Activated CD8-positive, alpha-beta memory T cell treated with anti-CD3 and anti-CD28 coated beads for 48 hours (primary cell): ENCODE results near the gene PLCB1.

Experiments used
- DNase-seq, 3 experiments: peaks; one replicate each; pipeline ENCODE4 v3.0.0-alpha.2; 2020; ENCODE audit warnings: low read depth in 2 of 3, low spot score in 2 of 3

The PLCB1 gene

DNA sequence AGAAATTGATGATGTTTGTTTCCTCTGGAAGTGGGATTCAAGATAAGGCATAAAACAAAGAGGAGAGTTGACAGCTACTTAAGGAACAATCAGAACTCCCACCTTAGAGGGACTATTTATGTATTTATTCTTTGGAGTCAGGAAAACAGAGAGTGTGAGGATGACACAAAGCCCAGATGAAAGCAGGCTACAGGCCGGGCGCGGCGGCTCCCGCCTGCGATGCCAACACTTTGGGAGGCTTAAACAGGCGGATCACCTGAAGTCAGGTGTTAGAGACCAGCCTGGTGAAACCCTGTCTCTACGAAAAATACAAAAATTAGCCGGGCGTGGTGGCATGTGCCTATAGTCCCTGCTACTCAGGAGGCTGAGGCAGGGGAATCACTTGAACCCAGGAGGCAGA, 543.8 kb downstream of the PLCB1 start:
- no peak for DNase-seq

DNA sequence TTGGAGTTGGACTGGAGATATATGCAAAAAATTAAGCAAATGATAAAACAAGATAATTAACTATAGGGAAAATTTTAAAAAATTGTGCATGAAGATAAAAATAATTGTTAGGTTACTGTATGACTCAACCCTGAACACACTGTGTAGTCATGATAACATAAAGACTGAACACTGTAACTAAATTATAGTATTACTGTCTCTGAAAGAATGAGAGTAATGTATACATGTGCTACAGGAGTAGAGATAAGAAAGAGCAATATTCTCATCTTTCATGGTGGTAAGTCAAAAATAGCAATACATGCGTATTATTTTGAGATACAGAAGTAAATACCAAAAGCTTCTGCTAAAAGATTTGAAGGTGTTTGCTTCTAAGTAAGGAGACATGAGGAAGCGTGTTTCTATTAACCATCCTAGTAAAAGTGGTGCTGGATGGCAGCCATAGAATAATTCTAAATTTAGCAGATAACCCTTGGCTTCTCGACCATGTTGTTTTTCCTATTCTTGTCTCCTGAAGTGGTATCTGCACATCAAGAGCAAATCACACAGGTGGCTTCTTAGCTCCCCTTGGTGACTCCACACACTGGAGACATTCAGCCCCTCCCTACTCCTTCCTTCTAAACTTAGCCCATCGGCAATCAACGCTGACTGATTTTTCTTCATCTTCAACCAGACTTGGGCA, 546.2 kb downstream of the PLCB1 start:
- no peak for DNase-seq

DNA sequence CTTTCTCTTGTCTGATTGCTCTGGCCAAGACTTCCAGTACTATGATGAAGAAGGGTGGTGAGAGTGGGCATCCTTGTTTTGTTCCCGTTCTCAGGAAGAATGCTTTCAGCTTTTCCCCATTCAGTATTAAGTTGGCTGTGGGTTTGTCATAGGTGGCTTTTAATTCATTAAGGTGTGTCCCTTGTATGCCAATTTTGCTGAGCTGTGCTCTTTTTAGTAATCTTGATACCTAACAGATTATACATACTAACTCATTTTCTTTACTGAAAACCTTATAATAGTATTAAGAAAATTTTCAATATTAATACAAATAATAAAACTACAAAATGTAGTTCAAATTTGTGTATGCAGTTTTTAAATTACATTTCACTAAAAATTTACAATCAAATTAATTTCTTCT, 557.3 kb downstream of the PLCB1 start:
- DNase-seq: no peak

DNA sequence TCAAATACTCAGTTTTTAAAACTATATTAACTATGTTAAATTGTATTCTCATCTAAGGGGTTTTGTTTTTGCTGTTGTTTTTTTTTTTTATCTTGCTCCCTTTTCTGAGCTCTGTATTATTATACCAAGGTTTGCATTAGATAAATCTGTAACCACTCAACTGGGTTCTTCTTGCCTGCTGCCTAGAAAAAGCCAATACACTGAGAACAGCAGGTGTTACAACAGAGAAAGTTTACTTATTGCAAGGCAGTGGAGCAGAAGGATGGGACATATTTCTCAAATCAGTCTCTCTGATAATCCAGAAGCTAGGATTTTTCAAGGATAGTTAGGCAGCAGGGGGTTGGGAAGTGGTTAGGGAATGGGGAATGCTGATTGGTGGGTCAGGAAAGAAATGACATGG, 558.0 kb downstream of the PLCB1 start:
- DNase-seq: no peak

DNA sequence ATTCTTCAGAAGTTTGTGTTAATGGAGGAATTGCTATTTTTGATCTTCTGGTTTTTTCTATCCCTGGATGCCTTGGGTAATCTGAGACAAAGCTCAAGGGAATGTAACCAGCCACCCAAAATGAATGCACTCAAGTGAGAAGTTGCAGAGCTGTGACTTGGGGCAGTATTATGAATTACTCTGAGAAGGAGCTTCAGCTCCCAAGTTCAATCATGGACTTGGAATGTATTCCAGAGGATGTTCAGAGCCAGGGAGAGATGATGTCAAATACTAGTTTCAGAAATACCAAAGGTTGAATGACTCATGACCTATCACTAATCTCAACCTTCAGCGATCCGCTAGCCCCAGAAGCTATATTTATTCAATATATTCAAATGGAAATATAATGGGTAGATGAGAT, 561.6 kb downstream of the PLCB1 start:
- DNase-seq: no peak

DNA sequence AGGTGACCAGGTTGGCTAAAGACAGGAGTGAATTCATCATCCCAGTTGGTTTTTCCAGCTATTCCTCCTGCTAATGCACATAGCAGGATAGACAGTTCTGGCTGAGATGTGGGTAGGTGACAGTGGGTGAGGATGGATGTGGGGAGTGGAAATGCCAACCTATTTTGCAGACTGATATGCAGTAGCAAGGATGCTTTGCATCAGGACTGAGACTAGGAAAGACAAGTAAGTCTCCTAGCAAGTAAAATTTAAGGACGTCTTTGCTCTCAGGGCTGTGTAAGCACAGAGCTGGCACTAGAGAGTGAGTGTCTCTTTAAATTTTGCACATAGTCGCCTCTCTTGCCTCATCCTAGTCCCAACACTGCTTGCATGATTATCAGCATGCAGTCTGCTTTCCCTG, 568.7 kb downstream of the PLCB1 start:
- DNase-seq: no peak

DNA sequence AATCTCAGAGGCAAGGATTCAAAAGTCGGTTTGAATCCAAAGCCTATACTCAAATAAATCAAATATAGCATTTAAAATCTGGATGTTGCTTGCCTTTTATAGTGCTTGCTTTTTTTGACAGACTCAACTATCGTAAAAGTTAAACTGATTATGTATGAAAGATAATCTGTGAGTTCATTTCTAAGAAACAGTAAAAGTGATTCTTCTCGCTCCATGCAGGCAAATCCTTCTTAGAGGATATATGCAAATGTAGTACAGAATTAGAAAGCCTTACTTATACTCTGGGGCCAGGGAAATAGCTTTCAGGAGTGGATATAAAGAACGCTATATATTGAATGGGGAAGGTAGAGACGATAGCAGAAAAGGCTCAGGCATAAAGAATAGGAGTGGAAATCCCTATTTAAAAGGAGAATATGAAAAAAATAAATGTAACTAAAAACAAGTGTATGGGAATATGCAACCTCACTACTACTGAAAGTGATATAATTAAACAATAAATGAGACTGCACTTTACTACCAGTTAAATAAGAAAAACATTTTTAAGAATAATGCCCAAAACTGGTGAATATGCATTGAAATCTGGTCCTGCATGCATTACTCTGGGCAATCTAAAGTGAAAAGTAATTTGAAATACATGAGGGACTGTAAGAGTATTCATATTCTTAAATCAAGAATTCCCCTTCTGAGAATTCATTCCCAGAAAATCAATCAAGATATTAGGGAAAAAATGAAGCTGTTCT, 575.1 kb downstream of the PLCB1 start:
- DNase-seq: no peak

DNA sequence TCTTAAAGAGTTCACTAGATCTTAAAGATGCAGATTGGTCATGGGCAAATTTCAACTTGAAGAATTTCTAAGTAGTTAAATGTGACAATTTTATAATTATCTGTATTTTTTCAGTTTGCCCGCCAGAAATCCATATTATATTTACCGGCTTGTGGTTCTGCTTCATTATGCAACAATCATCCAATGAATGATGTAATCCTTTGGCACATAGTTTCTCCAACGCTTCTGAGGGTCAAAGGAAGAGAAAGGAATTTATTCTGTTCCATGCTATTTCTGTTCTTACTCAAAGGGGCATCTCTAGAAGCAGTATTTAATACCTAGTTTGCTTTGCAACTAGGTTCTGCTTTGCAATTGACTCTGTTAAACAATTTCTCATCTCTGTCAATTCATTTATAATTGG, 577.6 kb downstream of the PLCB1 start:
- DNase-seq: no peak

DNA sequence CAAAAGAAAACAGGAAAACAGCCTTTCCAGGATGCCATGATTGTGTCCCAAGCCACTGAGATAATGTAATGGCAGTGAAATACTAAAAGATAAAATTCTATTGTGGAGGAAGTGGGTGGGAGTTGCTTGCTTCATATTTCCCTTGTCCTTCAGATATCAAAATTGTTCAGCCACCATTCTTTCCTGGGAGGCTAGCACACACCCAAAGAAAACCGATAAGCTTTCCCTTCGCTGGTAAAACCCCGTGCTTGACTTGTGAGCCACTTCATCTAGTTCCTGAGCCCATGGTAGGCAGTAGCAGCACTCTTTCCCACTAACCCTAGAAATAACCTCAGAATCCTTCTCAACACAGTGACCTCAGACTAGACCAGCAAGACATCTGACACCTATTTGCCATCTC, 579.4 kb downstream of the PLCB1 start:
- DNase-seq: no peak

DNA sequence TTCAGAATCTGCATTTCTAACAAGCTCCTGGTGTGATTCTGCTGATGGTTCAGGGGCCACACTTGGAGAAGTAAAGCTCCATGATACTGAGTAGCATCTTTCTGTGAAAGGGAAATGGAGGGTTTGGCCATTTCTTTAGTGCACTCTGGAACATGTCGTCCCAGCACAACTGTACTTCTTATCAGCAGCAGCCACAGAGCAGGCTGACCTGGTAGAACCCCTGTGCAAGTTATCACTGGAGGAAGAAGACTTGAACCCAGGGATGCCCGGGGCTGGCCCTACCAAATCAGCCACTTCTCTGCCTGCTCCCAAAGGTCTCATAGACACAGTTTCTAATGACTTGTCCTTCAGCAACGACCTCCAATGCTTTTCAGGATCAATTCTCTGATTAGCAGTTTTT, 582.1 kb downstream of the PLCB1 start:
- DNase-seq: no peak

DNA sequence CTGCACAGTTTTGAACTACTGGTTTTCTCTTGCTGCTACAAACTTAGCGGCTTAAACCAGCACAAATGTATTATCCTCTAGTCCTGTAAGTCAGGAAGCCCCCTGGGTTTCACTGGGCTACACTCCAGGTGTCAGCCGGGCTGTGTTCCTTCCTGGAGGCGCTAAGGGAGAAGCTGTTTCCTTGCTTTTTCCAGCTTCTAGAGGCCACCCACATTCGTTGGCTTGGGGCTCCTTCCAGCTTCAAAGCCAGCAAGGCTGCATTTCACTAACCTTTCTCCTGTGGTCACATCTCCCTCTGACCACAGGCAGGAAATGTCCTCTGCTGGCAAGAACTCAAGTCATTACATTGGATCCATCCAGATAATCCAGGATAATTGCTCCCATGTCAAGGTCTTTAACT, 586.2 kb downstream of the PLCB1 start:
- DNase-seq: no peak

DNA sequence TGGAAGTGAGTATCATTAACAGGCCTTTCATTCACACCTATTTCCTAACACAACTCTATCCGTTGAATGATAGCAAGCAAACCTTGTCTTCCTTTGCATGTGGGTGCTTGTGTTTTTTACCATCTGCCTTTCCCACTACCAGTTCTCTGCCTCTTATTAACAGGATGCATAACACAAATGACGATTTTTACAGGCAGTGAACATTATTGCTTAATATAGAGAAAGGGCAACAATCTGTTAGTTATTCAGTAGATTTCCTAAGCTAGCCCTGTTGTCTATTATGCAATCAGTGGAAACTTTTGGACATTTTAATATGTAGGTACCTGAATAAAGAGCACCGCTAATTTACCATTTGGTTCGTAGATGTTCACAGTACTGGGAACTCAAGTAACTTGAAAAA, 588.0 kb downstream of the PLCB1 start:
- no peak for DNase-seq

DNA sequence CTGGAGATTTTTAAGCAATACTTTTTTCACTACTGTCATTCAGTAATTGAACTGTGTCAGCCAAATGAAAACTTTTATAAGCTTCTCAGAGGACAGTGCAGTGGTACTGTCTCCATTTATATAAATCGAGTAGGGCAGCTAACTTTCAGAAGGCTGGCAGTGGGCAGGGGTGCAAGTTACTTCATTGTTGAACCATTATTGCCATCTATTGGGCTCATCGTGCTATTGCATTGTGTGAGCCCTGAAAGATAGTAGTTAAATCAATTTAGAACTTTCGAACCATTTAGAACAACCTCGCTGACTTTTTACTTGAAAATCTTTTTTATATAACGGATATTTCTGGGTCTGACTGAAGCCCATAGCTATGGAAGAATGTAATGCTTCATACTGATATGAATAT, 589.0 kb downstream of the PLCB1 start:
- DNase-seq: no peak

DNA sequence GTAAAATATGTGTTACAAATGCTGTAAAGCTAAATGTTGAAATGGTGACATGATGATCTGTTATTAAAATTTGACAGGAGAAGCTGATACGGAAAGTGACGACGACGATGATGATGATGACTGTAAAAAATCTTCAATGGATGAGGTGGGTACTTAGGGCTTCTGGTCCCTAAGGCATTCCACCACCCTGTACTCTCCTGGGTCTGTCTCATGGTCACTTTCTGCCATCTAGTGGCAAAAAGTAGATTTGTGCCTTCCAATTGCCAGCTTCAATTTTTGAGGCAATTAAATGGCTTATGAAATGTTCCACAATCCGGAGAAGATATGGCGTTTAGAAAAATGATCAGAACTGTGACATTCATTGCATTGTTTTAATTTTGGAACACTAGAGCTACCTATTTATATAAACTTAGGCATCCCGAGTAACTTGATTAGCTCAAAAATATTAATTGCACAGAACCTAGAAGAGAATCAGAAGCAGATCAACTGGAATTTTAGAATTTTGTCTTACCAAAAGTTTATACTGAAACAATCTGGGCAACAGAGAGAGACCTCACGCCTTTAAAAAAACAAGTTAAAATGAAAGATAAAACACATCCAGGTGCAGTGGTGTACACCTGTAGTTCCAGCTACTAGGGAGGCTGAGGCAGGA, 590.3 kb downstream of the PLCB1 start:
- no peak for DNase-seq

DNA sequence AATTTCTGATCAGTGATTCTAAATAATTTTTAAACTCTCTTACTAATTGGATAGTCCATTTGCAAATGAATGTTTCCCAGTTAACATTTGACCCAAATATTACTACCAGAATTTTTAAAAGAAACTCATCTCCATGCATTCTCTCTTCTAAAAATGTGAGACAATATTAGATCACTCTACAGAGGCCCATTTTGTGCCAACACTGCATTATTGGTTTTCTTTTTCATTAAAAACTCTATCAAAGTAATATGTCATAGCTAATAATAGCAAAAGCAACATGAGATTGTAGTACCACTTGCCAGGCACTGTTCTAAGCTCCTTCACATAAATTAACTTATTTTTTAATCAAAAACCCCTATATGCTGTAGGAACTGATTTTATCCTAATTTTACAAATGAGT, 591.2 kb downstream of the PLCB1 start:
- DNase-seq: no peak

DNA sequence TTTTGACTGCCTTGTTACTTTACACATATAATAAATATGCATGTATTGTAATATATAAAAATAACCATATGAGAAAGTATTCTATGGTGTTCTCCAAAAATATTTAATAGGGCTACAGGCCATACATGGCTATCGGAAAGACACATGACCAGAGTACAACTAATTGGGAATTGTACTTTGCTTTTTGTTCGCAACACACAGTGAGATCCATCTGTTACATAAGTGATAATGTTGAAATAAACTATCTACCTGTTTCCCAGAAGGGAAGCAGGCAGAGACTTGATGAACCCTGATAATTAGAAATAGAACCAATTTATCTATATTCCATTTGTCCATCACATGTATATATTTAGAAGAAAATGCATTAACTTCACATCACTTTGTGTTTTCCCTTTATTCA, 592.8 kb downstream of the PLCB1 start:
- DNase-seq: no peak

DNA sequence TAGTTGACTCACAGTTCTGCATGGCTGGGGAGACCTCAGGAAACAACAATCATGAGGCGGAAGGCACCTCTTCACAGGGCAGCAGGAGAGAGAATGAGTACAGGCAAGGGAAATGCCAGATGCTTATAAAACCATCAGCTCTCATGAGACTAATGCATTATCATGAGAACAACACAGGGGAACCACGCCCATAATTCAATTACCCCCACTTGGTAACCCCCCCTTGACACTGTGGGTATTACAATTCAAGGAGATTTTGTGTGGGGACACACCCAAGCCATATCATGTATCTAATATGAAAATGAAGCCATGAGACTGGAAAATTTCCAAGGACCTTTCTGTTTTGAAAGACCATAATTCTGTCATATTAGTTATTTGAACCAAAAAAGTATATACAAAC, 594.4 kb downstream of the PLCB1 start:
- no peak for DNase-seq

DNA sequence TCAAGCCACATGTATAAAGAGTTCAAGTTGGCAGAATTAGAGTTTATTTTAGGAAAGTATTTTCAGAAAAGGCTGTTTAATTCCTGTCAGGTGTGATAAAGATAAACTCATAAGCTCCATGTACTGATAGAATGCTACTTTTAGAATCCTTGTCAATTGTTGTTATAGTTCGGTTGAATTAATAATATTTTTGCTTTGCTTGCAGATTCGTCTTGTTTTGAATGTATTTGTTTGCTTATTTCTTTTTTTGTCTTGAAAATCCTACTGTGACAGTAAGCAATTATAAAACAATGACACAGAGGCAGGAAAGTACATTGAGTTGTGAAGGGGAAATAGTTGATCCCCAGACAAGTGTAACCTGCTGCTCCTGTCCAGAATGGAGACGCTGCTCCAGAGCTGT, 602.9 kb downstream of the PLCB1 start:
- DNase-seq: no peak

DNA sequence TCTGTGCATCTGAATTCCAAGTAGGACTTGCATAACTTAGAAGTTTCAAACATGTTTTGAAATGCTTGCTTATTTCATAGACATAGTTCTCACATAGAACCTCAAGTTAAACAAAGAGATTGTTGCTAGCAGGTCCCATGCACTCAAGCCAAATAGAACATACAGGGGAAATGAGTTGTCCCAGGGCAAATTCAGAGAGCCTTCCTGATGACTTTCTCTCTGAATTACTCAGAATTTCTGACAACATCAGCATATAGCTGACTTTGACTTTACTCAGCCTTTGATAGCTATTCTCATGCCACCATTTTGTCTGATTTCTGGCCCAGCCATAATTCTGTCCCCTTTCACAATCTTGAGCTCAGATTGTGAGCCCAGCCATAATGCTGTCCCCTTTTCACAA, 603.6 kb downstream of the PLCB1 start:
- DNase-seq: no peak

DNA sequence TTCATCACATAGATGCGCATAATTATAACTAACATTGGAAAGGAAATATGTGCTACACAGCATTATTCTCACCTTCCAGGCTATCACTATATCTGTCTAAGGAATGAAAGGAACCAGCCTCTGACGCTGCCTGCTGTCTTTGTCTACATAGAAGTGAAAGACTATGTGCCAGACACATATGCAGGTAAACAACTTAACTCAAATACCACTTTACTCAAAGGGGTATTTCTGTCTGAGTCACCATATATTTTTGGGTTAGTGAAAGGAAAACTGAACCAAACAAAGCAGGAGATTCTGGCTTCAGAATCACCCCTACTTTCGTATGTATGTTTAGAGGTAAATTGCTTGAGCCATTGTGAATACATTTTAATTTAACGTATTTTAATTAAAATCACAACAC, 608.2 kb downstream of the PLCB1 start:
- DNase-seq: no peak

DNA sequence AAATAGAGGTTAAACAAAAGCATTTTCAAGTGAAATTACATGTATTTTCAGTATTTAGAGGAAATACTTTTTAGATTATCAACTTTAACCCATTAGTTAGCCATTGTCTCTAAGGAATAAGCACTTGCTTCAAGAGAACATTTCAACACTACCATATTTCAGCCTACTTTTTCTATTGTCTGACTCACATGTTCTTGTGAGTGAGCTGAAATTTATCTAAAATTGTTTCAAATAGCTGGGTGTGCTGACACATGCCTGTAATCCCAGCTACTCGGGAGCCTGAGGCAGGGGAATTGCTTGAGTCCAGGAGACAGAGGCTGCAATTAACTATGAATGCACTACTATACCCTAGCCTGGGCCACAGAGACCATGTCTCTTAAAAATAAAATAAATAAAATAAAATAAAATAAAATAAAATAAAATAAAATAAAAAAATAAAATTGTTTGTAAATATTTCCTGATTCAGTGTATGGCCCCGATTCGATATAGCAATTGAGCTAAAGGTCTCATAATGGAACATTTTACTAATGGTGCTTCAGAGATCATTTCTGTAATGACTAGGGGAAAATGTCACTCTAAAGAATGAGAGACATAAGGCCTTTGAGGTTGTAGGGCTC, 612.3 kb downstream of the PLCB1 start:
- DNase-seq: no peak

DNA sequence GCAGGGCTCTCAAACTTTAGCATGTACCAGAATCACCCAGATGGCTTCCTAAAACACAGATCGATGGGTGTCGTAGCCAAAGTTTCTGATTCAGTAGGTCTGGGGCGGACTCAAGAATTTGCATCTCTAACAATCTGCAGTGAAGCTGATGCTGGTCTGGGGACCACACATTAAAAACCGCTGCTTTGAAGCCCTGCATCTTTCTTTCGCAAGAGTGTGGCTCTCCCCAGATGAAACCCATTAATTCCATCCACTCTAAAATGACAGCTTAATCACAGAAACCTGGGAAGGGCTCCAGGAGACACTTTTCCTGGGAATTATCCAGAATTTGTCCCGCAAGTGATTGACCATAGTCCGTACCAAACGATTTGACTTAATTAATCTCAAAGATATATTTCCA, 617.0 kb downstream of the PLCB1 start:
- no peak for DNase-seq
